NCI-H146 treated with DMSO at 0.1 percent for 48 hours (cell line): ENCODE results near the gene KSR2.
"Not testable (repeated sequence)": the region's sequence is repeated elsewhere in the genome, so short reads cannot be mapped to it uniquely, and the experiment has no call there.

Experiments
- DNase-seq: peaks from one replicate; lab custom pipeline; 2025; ENCODE audit not compliant: unreplicated experiment; lab: John Stamatoyannopoulos, UW

The KSR2 gene

GRCh38 chr12:117892441-117892840, 76.3 kb downstream of the KSR2 start:
- DNase-seq: no peak

- not testable (repeated sequence) for DNase-seq
These were observed 77.5 kb downstream of the KSR2 start for GRCh38 chr12:117891265-117891664.

- DNase-seq: no peak
These were observed 78.1 kb downstream of the KSR2 start for GRCh38 chr12:117890644-117891043.

GRCh38 chr12:117890137-117890536, 78.7 kb downstream of the KSR2 start:
- no peak for DNase-seq

- DNase-seq: no peak
These were observed 79.7 kb downstream of the KSR2 start for GRCh38 chr12:117889098-117889497.

GRCh38 chr12:117885211-117885610, 83.6 kb downstream of the KSR2 start:
- no peak for DNase-seq

- no peak for DNase-seq
These were observed 84.6 kb downstream of the KSR2 start for GRCh38 chr12:117884161-117884560.

- no peak for DNase-seq
These were observed 86.1 kb downstream of the KSR2 start for GRCh38 chr12:117882603-117883184.

GRCh38 chr12:117882181-117882580, 86.6 kb downstream of the KSR2 start:
- DNase-seq: no peak

- no peak for DNase-seq
These were observed 87.3 kb downstream of the KSR2 start for GRCh38 chr12:117881517-117881916.

GRCh38 chr12:117878605-117879004, 90.2 kb downstream of the KSR2 start:
- no peak for DNase-seq

GRCh38 chr12:117876436-117876816, 92.4 kb downstream of the KSR2 start:
- DNase-seq: no peak

- peak; percentile 70 for DNase-seq
These were observed 92.9 kb downstream of the KSR2 start for GRCh38 chr12:117875744-117876435.

- DNase-seq: peak; percentile 43
These were observed 93.9 kb downstream of the KSR2 start for GRCh38 chr12:117874842-117875434.

- not testable (repeated sequence) for DNase-seq
These were observed 94.6 kb downstream of the KSR2 start for GRCh38 chr12:117874198-117874597.

GRCh38 chr12:117872546-117873169, 96.1 kb downstream of the KSR2 start:
- no peak for DNase-seq

- DNase-seq: no peak
These were observed 99.2 kb downstream of the KSR2 start for GRCh38 chr12:117869551-117869950.

GRCh38 chr12:117867348-117867747, 101.4 kb downstream of the KSR2 start:
- no peak for DNase-seq

GRCh38 chr12:117865505-117865904, 103.3 kb downstream of the KSR2 start:
- DNase-seq: no peak

GRCh38 chr12:117863002-117863709, 105.6 kb downstream of the KSR2 start:
- no peak for DNase-seq

- no peak for DNase-seq
These were observed 107.1 kb downstream of the KSR2 start for GRCh38 chr12:117861691-117862090.
